HTR-8/SVneo (cell line): ENCODE measurements around the gene VASN.
A peak's percentile ranks its signal among the peaks of the same experiment; 100 is the strongest.
"Not testable (repeated sequence)": the region's sequence is repeated elsewhere in the genome, so short reads cannot be mapped to it uniquely, and the experiment has no call there.

ENCODE experiments used
- DNase-seq: peaks from one replicate; pipeline ENCODE4 v3.0.0; 2011; ENCODE audit warnings: low spot score, mixed read lengths; ENCODE audit not compliant: insufficient read length
- FAIRE-seq: peaks from 2 replicates; lab custom pipeline; 2011; peaks lifted over from hg19 to GRCh38; lab: Jason Lieb, UNC

VASN gene

DNA sequence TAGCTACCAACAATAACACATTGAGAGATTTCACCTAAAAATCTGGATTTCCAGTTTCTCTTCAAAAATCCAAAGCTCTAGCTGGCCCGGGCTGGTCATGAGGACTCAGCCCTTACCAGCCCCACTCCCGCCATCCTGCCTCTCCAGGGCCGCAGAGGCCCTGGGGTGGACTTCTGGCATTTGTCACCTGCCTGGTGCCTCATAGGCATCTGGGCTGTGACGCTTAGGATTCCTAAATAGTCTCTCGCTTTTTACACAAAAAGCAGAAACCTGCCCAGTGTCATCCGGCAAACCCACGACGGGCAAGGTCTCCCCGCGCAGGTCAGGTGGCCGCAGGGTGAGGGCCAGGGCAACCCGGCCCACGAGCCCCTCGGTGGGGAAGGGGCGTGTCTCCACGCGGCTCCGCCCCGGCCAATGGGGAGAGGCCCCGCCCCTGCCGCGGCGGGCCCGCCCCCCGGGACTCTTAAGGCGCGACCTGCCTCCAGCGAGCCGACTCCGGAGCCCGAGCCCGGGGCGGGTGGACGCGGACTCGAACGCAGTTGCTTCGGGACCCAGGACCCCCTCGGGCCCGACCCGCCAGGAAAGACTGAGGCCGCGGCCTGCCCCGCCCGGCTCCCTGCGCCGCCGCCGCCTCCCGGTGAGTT lies at the start of gene VASN:
Gene VASN (plus strand): TSS at position 492 of the 644 bp plus-strand sequence. CDS start 9,030 bp downstream, outside the sequence.
- DNase-seq (peak; percentile 86), FAIRE-seq (peak; percentile 71)

DNA sequence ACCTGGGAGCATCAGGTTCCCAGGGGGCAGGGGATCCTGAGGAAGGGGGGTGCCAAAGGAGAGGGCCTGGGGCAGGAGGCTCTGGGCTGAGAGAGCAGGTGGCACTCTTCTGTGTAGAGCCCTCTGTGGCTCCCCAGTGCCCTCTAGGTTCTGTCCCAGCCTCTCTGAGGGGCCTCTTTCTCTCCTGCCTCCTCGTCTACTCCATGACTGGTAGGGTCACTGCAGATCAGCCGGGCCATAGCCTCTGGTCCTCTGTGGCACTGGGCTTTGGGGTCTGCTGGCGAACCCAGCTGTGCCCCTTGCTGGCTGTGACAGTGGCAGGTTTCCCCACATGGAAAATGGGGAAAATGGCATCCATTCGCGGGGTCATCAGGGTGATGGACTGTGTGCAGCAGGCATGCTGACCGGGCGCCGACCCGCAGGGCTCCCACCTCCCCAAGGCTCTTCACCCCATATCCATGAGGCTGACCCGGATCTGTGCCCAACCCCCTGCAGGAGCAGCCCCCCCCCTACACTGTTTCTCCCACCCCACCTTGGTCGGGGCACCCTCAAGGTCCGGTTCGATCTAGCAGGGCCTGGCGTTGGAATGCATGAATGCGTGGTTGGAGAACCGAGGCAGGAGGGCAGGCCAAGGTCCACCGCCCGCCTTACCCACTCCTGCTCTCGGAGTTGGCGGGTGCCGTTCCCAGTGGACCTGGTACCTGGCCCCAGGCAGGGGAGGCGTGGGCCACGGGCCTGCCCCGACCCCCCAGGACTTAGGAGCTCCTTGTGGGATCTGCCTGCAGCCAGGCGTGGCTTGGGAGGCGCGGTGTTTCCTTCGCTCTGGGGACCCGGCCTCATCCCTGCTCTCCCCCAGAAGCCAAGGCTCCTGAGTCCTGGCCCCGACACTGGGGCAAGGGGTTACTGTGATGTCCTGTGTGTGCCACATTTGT lies 49.3 kb upstream of the VASN start:
- FAIRE-seq, result no peak
- no peak for DNase-seq

DNA sequence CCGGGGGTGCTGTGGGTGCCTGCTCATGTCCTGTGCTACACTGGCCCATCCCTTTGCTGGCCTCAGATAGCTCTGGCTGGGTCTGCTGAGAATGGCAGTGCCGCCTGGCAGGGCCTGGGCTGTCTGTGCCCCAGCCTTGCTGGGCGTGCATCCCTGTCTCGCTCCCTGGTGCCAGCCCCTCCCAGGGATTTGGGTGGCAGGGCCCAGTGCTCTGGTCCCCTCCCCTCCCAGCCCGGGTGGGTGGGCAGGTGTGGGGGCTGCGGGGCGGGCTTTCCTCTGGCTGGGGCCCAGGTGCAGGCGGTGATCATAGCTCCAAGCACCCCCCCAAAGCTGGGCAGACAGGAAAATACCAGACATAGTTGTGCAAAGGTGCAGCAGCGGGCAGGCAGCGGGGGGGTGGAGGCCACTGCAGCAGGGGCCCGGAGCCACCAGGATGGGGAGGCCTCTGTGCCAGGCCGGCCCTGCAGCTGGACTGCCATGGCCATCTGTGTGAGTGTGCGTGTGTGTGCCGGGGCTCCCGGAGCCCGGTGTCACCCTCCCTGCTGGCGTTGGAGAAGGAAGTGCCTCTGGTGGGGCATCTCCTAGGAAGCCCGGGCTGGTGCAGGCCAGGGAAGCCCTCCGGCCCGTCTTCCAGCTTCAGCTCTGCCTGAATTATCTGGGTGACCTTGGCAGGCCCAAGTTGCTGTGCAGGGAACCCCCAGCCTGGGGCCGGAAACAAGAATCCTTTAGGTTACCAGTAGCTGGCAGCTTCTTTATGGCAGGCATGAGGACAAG lies 48.4 kb upstream of the VASN start:
- DNase-seq, result no peak
- FAIRE-seq, result no peak

DNA sequence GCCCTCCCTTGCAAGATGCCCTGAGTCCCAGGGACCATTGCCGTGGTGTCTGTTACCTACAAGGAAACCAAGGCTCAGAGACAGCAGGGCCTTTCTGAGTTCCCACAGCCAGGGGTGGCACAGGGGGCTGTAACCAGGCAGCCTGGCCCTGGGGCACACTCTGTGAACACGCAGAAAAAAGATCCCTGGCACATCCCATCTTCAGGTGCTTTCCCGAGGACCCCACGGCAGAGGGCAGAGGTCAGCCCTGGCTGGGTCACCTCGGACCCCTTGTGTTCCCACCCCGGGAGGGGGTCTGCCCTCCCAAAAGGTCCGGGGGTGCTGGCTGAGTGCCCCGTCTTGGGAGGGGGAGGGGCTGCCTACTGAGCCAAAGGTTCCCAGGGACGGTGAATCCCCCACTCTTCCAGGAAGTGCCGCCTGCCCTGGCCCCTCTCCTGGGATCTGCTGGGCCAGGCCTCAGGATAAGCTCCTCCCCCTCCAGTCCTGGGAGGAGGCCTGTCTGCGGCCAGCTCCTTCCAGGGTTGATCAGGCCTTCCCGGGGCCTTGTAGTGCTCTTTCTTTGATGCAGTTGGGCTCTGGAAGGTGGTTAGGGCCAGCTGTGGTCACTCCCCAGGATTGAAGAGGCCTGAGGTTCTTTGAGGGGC lies 47.7 kb upstream of the VASN start:
- DNase-seq, result no peak
- FAIRE-seq, result no peak

DNA sequence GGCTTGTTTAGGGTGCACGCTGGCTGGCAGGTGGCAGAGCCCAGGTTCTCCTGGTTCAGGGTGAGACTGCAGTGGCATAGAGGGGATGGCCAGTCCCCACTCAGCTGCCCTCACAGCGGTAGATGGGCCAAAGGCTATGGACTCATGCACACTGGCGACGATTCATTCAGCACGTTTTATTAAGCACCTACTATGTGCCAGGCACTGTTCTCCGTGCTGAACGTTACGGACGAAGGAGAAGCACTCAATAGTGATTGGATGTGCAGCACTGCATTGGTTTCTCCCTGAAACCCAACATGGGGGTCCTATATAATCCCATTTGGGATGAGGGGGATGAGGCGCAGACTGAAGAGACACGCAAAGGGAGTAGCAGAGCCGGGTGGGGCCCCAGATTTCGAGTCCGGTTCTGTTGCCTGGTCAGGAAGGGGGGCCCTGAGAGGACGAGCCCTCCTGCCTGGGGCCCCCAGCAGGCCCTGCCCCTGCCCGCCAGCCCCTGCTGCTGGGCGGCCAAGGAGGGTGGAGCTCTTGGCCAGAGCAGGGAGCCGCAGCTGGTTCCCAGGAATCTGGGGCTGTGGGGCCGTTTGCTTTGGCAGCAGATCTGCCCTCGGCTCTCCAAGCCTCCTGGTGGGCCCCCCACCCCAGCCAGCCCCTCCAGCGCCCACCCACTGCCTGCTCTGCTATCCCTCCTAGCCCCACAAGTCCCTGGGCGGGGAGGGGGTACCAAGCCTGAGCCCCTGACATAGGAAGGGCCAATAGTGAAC lies 47.0 kb upstream of the VASN start:
- FAIRE-seq, result no peak
- no peak for DNase-seq

DNA sequence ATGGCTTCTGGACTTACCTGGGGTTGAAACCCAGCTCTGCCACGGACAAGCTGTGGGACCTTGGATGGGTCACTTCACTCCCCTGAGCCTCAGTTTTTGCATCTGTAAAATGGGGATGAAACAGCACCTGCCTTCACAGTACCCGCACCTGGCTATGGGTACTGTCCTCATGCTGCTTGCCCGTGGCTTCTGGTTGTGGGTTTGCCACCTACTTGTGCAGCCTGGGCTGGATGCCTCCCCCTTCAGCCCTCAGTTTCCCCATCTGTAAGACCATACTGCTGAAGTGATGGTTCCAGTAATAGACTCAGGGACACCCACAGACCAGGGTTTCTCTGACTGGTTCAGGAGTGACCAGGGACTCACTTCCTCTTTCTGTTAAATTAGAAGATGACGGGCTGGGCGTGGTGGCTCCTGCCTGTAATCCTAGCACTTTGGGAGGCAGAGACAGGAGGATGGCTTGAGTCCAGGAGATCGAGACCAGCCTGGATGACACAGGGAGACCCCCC lies 46.3 kb upstream of the VASN start:
- FAIRE-seq (no peak), DNase-seq (no peak)

DNA sequence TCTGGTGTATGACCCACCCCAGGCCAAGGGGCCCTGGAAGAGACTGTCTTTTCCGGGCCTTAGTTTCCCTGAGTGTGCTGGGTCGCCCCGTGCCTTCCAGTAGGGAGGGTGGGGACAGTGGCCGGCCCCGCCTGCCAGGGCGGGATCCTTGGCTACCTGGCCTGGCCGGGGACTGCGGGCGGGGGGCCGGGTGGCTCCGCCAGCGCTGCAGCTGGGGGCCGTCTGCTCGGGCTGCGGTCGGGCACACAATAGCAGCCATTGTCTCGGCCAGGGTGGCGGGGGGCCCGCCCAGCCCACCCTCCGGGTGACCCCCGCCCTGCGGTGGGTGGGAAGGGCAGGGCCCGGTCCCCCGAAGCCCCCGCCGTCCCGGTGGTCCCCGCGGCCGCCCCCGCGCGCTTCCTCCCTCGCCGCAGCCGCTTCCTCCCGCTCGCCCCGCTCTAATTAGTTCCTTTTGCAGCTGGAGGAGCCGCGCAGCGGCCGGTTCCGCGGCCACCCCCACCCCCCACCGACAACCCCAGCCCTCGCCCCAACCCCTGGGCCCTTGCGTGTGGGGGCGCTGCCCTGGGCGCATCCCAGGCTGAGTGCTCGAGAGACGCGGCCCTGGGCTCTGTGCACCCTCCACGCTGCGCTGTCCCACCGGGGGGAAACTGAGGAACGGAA lies 44.1 kb upstream of the VASN start:
- FAIRE-seq (no peak), DNase-seq (no peak)

DNA sequence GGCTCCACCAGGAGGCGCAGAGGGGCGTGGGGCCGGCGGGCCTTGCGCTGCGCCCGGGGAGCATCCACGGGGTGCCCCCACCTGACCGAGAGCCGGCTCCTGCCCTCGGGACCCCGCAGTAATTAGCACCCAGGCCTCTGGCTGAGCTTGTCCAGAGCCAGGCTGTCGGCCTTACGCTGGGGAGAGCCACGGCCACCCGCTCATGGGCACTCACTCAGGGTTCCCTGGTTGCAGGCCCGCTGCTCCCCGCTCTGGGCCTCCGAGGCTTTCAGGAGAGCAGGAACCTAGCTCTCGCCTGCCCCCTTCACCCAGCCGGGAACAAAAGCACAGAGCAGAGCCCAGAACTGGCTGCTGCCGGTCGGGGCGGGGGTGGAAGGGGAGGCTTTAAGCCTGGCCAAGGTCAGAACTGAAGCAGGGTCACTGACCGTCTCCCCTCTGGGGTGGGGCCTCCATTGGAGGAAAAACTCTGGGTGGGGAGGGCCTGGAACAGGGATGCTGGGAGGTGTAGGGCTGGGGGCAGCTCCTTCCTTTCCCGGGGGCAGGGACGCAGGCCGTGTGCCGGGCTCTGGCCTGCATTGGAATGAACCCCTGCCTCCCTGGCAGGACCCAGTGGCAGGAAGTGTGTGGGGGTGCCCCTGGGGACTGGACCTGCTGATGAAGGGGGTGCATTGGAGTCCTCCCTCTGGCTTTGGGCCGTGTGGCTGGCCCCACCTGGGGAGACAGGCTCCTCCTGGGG lies 43.4 kb upstream of the VASN start:
- DNase-seq (no peak), FAIRE-seq (no peak)

DNA sequence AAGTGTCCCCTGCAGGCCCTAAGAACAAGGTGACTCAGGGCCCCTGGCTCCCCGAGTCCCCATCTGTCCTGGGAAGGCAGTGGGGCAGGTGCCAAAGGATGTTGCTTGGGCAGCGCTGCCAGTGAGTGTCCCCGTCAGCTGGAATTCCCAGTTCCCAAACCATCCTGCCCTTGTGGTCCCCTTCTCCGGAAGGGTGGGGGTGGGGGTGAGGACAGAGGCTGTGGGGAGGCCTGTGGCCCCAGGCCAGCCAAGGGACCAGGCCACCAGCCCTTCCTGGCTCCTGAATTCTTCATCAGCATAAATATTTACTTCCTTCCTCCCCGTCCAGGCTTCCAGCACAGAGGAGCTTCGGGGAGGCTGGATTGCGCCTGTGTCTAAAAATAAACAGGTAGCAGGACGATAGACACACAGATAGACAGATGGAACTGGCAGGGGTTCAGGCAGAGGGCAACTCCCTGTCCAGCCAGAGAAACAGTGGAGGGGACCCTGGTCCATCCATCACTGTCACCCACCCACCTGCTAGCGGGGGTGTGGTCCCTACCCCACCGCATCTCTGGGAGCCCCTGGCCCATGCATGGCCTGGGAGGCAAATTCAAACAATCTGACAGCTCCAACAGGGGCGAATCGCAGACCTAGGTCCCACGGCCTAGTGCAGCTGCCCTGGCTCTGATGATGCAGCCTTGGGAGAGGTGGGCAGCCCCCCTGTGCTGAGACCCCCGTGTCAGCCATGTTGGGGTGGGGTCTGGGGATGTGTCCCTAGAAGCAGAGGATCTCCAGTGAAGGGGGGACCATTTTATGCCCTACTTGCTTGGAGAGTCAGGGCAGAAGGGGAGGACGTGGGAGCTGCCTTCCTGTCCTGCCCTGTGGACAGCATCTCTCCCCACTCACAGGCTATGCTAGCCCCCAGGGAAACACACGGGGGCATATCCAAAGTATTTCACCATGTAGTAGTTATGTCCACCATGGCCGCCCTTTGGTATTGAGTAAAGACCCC lies 42.6 kb upstream of the VASN start:
- DNase-seq (no peak), FAIRE-seq (no peak)

DNA sequence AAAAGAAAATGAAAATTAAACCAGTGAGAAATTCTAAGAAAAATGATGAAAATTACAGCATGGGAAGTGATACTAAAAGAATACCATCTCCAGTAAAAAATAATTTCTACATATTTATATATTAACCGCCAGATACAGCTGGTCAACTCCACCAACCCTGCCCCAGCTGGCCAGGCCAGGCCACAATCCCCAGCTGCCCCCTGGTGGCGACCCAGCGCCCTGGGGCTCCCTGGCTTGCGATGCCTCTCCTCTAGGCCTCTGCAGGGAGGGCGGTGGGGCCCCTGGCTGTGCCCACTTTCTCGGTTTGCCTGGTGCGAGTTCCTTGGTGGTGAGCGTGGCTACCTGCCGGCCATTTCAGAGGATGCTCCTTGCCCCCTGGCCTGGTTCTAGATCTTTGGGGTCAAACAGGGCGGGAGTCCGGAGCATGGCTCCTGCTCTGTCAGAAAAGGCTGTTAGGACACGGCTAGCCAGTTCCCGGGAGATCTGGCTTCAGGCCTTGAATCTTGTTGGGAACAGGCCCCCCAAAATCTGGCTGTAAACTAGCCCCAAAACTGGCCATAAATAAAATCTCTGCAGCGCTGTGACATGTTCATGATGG lies 41.3 kb upstream of the VASN start:
- FAIRE-seq, result no peak

DNA sequence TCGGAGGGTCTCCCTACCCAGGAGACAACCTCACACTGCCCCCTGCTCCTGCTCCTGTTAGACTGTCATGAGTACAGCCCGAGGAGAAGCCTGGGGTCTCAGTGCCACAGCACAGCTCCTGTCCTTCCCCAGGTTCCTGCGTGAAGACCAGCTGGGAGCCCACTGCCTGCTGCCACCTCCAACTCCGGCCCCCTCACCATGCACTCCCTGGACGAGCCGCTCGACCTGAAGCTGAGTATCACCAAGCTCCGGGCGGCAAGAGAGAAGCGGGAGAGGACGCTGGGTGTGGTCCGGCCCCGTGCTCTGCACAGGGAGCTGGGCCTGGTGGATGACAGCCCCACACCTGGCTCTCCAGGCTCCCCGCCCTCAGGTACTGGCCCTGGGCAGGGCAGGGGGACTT lies 39.6 kb upstream of the VASN start:
- FAIRE-seq (no peak), DNase-seq (no peak)

More for the DNA sequence above, 41.3 kb upstream of the VASN start:
- peak; percentile 83 for DNase-seq

DNA sequence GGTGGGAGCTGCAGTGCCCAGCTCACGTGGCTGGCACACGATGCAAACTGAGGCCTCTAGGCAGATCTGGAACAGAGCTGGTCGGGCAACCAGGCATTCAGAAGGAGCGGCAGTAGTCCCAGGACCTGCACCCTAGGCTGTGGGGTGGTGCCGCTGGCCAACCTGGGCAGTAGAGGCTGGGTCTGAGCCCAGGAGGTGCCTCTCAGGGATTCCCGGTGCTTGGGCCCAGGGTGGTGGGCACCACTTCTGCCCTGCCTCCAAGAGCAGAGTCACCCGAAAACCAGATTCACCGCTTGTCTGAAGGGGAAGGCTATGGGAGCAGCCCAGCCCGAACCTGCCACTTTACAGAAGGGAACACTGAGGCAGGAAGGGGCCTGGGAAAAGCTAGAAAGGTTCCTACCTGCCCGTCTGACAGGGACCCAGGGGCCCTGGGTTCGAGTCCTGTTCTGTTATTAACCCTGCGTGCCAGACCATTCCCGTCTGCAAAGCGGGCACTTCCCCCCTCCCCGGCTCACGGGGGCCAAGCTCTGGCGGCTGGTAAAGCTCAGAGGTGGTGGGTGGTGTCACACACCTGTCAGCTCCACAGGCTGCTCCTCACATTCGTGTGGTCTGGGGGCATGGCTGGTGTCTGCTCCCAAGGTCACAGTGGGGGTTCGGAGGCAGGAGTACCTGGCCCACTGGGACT lies 38.9 kb upstream of the VASN start:
- no peak for FAIRE-seq
- no peak for DNase-seq

DNA sequence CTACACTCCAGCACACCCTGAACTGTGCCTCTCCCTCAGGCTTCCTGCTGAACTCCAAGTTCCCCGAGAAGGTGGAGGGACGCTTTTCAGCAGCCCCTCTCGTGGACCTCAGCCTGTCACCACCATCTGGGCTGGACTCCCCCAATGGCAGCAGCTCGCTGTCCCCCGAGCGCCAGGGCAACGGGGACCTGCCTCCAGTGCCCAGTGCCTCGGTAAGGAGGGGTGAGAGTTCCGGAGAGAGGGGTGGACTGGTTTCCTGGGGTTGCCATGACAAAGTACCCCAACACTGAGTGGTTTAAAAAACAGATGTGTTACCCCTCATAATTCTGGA lies 38.4 kb upstream of the VASN start:
- FAIRE-seq, result no peak
- DNase-seq, result no peak

DNA sequence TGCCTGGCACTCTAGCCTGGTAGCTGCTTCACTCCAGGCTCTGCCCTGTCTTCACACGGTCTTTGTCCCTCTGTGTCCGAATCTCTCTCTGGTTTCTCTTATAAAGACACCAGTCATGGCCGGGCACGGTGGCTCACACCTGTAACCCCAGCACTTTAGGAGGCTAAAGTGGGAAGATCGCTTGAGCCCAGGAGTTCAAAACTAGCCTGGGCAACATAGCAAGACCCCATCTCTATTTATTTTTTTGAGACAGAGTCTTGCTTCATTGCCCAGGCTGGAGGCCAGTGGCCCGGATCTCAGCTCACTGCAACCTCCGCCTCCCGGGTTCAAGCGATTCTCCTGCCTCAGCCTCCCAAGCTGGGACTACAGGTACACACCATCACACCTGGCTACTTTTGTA lies 37.9 kb upstream of the VASN start:
- DNase-seq, FAIRE-seq: not testable (repeated sequence)

DNA sequence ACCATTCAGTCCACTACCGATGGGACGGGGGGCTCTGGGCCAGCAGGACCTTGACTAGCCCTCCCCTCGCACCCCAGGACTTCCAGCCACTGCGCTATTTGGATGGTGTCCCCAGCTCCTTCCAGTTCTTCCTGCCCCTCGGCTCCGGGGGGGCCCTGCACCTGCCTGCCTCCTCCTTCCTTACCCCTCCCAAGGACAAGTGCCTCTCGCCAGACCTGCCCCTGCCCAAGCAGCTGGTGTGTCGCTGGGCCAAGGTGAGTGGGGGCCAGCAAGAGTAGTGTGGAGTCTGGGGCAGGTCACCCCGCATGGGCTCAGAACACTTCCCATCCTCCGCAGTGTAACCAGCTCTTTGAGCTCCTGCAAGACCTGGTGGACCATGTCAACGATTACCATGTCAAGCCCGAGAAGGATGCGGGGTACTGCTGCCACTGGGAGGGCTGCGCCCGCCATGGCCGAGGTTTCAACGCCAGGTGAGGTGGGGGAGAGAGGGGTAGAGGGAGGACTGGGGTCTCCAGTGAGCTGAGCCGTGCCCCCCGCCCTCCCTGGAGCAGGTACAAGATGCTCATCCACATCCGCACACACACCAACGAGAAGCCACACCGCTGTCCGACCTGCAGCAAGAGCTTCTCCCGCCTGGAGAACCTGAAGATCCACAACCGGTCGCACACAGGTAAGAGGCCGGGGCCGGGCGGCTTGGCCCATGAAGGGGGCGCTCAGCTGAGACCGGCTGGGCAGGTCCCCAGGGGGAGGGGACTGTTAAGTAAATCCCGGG lies 36.7 kb upstream of the VASN start:
- DNase-seq (no peak), FAIRE-seq (no peak)
